T-helper 2 cell treated with Interferon-gamma antibody and Interleukin-4, amounts not matched to agents 100 ng/mL and 5 ng/mL, for 36 hours (primary cell): Measurements from ENCODE around the gene NNMT. TPM values are rescaled to one million over a fixed set of nuclear protein-coding genes. Genes with fewer than 3 reads are reported as not detected.

Experiments used
- intact Hi-C: fragments of 100-400 bp; cut with micrococcal nuclease; formaldehyde crosslinking; loops from one replicate; pipeline ENCODE4 v1.15.1; 2023
- total RNA-seq: library from RNA; stranded (reverse); gene quantifications from 2 replicates; pipeline ENCODE4 v1.2.3, GENCODE V29; 2022

NNMT gene
- total RNA-seq, 1 donor from 2014 or later: not detected

- intact Hi-C loops: no loop called here
Measured at GRCh38 chr11:114307524-114308203, 11.5 kb downstream of the NNMT start.

- intact Hi-C loops: no loop called here
Measured at GRCh38 chr11:114308689-114309089, 12.5 kb downstream of the NNMT start.

GRCh38 chr11:114309517-114309916, 13.3 kb downstream of the NNMT start:
- intact Hi-C loops: no loop called here

- intact Hi-C loops: no loop called here
Measured at GRCh38 chr11:114310095-114310494, 13.9 kb downstream of the NNMT start.

GRCh38 chr11:114311946-114312345, 15.7 kb downstream of the NNMT start:
- intact Hi-C loops: no loop called here

- intact Hi-C loops: no loop called here
Measured at GRCh38 chr11:114314096-114314495, 17.9 kb downstream of the NNMT start.

- intact Hi-C loops: no loop called here
Measured at GRCh38 chr11:114315749-114316368, 19.7 kb downstream of the NNMT start.

GRCh38 chr11:114316980-114317786, 21.0 kb downstream of the NNMT start:
- intact Hi-C loops: no loop called here

- intact Hi-C loops: no loop called here
Measured at GRCh38 chr11:114317787-114318137, 21.6 kb downstream of the NNMT start.

- intact Hi-C loops: no loop called here
Measured at GRCh38 chr11:114318361-114318760, 22.2 kb downstream of the NNMT start.

GRCh38 chr11:114319716-114320328, 23.6 kb downstream of the NNMT start:
- intact Hi-C loops: no loop called here

- intact Hi-C loops: no loop called here
Measured at GRCh38 chr11:114321621-114322257, 25.5 kb downstream of the NNMT start.

GRCh38 chr11:114322934-114323333, 26.7 kb downstream of the NNMT start:
- intact Hi-C loops: no loop called here

GRCh38 chr11:114326151-114326550, 30.0 kb downstream of the NNMT start:
- intact Hi-C loops: no loop called here

- intact Hi-C loops: no loop called here
Measured at GRCh38 chr11:114326776-114327175, 30.6 kb downstream of the NNMT start.

GRCh38 chr11:114330373-114330772, 34.2 kb downstream of the NNMT start:
- intact Hi-C loops: no loop called here

GRCh38 chr11:114340311-114341131, 44.3 kb downstream of the NNMT start:
- intact Hi-C loops: loop anchor here (2.0 to 5.0 kb wide), 2 partner anchors 98 to 422 kb away; partner anchors contain the start of gene REXO2

GRCh38 chr11:114341667-114342066, 45.5 kb downstream of the NNMT start:
- intact Hi-C loops: loop anchor here (2.0 to 5.0 kb wide), 2 partner anchors 97 to 421 kb away; partner anchors contain the start of gene REXO2

GRCh38 chr11:114342476-114342875, 46.3 kb downstream of the NNMT start:
- intact Hi-C loops: loop anchor here (5.0 kb wide), 1 partner anchor 420 kb away; no protein-coding TSS in a partner anchor

GRCh38 chr11:114343020-114343419, 46.8 kb downstream of the NNMT start:
- intact Hi-C loops: loop anchor here (5.0 kb wide), 1 partner anchor 419 kb away; no protein-coding TSS in a partner anchor
